Ovary (tissue), 9 donors: ENCODE measurements around the gene C3. TPM values are rescaled to one million over a fixed set of nuclear protein-coding genes. Genes with fewer than 3 reads are reported as not detected.
A peak's percentile ranks its signal among the peaks of the same experiment; 100 is the strongest.

ENCODE experiments used
- DNase-seq, 5 donors: peaks; one replicate each; pipeline ENCODE4 v3.0.0-alpha.2; 2019 to 2020
- H3K27ac ChIP-seq, 2 donors: fragments of 200-600 bp; one replicate each; pipeline versions ENCODE4 v1.5.1 to v1.8.0; 2019 to 2022
- H3K27me3 ChIP-seq: fragments of 200-600 bp; one replicate; pipeline ENCODE4 v1.8.0; 2022
- H3K36me3 ChIP-seq: fragments of 200-600 bp; sonication (generic); one replicate; pipeline ENCODE4 v1.5.1; 2019
- H3K4me1 ChIP-seq: one replicate; pipeline ENCODE4 v1.8.1; 2013; ENCODE audit warnings: mild to moderate bottlenecking, moderate library complexity; ENCODE audit not compliant: insufficient read depth
- H3K4me3 ChIP-seq: fragments of 200-600 bp; sonication (generic); one replicate; pipeline ENCODE4 v1.5.1; 2017
- H3K9me3 ChIP-seq, 2 donors: fragments of 200-600 bp in 1 of 2; sonication (generic) in 1 of 2; one replicate each; pipeline versions ENCODE4 v1.5.1 to v1.8.1; 2013 to 2019; ENCODE audit warnings: mild to moderate bottlenecking in 1 of 2, moderate library complexity in 1 of 2
- EP300 ChIP-seq: sonication (generic); formaldehyde crosslinking; IDR thresholded peaks from one replicate; pipeline ENCODE4 v1.6.1; 2017; ENCODE audit warnings: antibody characterized with exemption
- POLR2A ChIP-seq: fragments of 450-650 bp; IDR thresholded peaks from one replicate; pipeline ENCODE4 v1.6.1; 2017; ENCODE audit warnings: antibody characterized with exemption, mild to moderate bottlenecking, moderate library complexity
- WGBS, 3 donors: extraction: QIAGEN DNeasy Blood & Tissue Kit in 1 of 3; methylation state at CpG; one replicate each; pipeline versions ENCODE4 v1.1.5 to v1.1.7; 2013 to 2017; 5-methylcytosine and 5-hydroxymethylcytosine counted together
- intact Hi-C, 4 donors: fragments of 100-400 bp; cut with DNase I; formaldehyde crosslinking; loops; one replicate each; pipeline versions ENCODE4 v1.11.0 to v1.15.1; 2022 to 2023
- polyA plus RNA-seq, 2 donors: library from polyadenylated mRNA; stranded (reverse); fragments of 200-250 nt in 1 of 2; fragments of 350-450 nt in 1 of 2; fragmentation: Illumina TruSeq in 1 of 2; extraction: RNeasy Lipid Tissue Mini Kit (QIAGEN cat#74804) in 1 of 2; gene quantifications; one replicate each; pipeline ENCODE4 v1.2.3, GENCODE V29; 2013 to 2014
- total RNA-seq, 7 donors: library from RNA; depleted of rRNA in 2 of 7; stranded (reverse); fragments of >200 nt in 2 of 7; fragmentation: NEBNext Ultra II Directional in 3 of 7; extraction: Animal tissue kit (Norgen Biotek cat#: 25700) in 3 of 7; gene quantifications; one replicate each; pipeline versions ENCODE4 v1.1.0 to v1.2.4, GENCODE V29; 2016 to 2023
- TF ChIP-seq, protein P1 (sequence below), 3 donors: fragments of 450-650 bp in 2 of 3; fragments of 200-600 bp in 1 of 3; IDR thresholded peaks; one replicate each; pipeline versions ENCODE4 v1.5.1 to v1.8.0; 2016 to 2022; ENCODE audit warnings: antibody characterized with exemption in 3 of 3, mild to moderate bottlenecking in 1 of 3
- donor health status: DM: no; HTN: no; CAD: no; lungs with moderate emphysema.
- donor health status: DM: no; HTN: no; CAD: no.
- donor health status: Bipolar disorder and iron deficiency.
- donor health status: DM: yes; HTN: yes; CAD: no.
- donor health status: DM: no; HTN: no; CAD: no.
- donor health status: DM: yes; HTN: yes; CAD: no.

Gene C3
- total and polyA plus RNA-seq, 9 donors = 130 to 3,887 (median 1,173) TPM

DNA sequence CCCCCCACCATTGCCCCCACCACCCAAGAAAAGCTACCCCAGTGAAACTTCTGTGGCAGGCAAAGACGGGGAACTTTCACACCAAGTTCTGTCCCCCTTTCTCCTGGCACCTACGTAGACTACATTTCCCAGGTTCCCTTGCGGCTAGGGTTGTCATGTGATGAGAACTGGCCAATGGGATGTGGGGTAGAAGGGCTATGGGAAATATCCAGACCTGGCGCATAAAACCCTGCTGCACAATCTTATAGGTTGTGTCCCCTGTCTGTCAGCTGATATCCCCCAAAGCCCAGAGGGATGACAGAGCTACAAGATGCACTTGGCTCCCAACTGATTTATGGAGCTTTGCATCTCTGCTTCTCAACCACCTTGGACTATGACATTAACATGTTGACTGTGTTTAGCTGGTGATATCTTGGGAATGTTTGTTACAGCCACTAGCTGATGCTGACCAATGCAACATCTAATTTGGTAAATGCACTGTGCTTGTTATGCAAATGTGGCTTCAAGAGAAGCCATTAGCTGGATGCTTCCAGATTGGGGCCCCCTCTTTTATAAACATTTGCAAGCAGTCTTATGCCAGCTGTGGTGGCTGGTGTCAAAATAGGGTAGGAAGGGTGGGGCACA is 40.7 kb upstream of the C3 start:
- no peak for DNase-seq
- H3K27me3 ChIP-seq = no peaks in the 10 kb centered on the region
- WGBS, 3 donors = 66 to 87% (median 80%) methylated on average over 4 of the region's 4 CpGs
- H3K9me3 ChIP-seq = no peaks in the 10 kb centered on the region
- no peaks in the 10 kb centered on the region for H3K36me3 ChIP-seq
- H3K4me1 ChIP-seq = no peaks in the 10 kb centered on the region
- H3K4me3 ChIP-seq = no peak overlapping the region
- TF ChIP-seq EP300 (no peak), POLR2A (no peak)
- TF ChIP-seq, protein P1, sequence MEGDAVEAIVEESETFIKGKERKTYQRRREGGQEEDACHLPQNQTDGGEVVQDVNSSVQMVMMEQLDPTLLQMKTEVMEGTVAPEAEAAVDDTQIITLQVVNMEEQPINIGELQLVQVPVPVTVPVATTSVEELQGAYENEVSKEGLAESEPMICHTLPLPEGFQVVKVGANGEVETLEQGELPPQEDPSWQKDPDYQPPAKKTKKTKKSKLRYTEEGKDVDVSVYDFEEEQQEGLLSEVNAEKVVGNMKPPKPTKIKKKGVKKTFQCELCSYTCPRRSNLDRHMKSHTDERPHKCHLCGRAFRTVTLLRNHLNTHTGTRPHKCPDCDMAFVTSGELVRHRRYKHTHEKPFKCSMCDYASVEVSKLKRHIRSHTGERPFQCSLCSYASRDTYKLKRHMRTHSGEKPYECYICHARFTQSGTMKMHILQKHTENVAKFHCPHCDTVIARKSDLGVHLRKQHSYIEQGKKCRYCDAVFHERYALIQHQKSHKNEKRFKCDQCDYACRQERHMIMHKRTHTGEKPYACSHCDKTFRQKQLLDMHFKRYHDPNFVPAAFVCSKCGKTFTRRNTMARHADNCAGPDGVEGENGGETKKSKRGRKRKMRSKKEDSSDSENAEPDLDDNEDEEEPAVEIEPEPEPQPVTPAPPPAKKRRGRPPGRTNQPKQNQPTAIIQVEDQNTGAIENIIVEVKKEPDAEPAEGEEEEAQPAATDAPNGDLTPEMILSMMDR (IDR thresholded peaks at IDR 0.05) = no peak
- intact Hi-C loops = loop anchor here in 1 of 4 donors (10.0 kb wide), 1 partner anchor 126 kb away; no protein-coding TSS in a partner anchor
- no peak overlapping the region for H3K27ac ChIP-seq

DNA sequence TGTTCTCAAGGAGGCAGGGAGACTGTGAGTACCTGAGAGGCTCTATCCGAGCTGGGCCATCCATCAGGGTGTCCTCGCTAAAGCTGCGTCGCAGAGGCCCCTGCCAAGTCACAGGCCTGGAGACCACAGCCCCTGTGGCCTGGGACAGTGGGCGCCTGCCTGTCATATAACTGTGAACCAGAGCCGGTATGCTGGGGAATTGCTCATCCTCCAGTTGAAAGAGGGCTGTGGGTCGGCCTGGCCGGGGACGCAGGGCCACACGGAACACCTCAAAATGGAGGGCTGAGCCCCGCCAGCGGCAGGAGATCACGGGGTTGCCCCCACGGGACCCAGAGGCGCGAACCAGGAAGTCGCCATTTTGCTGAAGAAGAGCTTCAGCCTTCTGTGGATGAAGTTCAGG is 40.2 kb upstream of the C3 start:
- intact Hi-C loops = loop anchor here in 1 of 4 donors (10.0 kb wide), 1 partner anchor 126 kb away; no protein-coding TSS in a partner anchor
- DNase-seq = no peak
- Histone ChIP-seq H3K4me3 (no peak overlapping the region), H3K27me3 (no peaks in the 10 kb centered on the region), H3K36me3 (no peaks in the 10 kb centered on the region), H3K27ac (no peak overlapping the region), H3K9me3 (no peaks in the 10 kb centered on the region), H3K4me1 (no peaks in the 10 kb centered on the region)
- WGBS, 3 donors = 91 to 98% (median 93%) methylated on average over 16 to 17 of the region's 17 CpGs
- TF ChIP-seq EP300 = no peak
- TF ChIP-seq, protein P1 (IDR thresholded peaks at IDR 0.05) = no peak
- no peak for TF ChIP-seq POLR2A

DNA sequence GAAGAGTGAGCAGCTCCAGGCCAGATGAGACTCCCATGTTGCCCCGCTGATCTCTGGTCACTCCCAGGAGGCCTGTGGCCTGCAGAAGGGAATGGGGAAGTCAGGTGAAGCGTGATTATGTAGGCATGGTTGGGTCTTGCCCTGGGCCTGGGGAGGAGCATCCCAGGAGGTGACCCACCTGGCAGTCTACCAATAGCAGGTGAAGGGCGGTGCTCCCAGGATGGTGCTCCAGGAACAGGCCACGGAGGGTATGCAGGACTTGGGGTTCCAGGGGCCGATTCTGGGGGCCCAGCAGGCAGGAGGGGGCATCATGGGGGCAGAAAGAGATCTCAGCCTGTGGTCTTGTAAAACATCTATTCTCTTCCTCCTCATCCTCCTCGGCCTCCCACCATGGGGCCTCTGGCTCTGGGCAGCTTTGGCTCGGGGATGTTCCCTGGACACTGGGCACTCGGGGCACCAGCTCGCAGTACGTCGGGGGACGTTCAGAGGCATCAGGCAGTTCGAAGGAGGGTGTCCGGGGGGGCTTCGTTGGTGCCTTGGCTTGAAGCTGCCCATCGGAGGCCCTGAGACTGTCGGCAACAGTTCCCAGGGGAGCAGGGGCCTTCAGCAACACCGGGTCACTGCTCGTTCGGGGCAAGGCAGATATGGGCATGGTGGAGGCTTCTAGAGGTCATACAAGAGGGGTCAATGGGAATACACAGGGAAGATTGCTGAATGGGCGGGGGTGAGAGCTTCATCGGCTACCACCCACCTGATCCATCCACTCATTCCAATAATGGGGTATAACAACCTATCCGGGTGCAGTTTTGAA is 34.4 kb upstream of the C3 start:
- Histone ChIP-seq H3K27ac (no peak overlapping the region), H3K9me3 (no peaks in the 10 kb centered on the region), H3K36me3 (no peaks in the 10 kb centered on the region), H3K4me3 (no peak overlapping the region), H3K4me1 (peaks cover 2% of the 10 kb centered on the region), H3K27me3 (no peaks in the 10 kb centered on the region)
- intact Hi-C loops = loop anchor here in 3 of 4 donors (10.0 kb wide), 3 partner anchors 50 to 770 kb away; no protein-coding TSS in a partner anchor
- TF ChIP-seq, protein P1 (IDR thresholded peaks at IDR 0.05) = no peak
- TF ChIP-seq POLR2A = no peak
- no peak for TF ChIP-seq EP300
- WGBS, 3 donors = 86 to 93% (median 88%) methylated on average over 22 to 23 of the region's 23 CpGs
- DNase-seq = no peak

DNA sequence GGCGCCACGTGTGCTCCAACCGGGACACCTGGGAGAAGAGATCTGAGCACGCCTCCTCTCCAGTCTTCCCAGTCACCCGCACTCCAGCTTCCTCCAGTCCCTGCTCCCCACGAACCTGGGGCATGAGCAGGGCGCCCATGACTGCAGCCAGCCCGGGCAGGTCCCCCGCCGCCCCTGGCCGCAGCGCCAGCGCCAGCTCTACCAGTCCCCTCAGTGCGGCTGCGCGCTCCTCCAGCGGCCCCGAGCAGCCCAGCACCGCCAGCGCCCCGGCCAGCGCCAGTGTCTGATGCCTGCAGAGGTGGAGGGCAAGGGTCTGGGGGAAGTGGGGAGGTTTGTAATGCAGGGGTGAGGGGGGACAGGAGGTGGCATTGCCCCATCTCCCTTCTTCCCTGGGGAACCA is 33.7 kb upstream of the C3 start:
- TF ChIP-seq EP300 (no peak), POLR2A (no peak)
- TF ChIP-seq, protein P1 (IDR thresholded peaks at IDR 0.05) = no peak
- Histone ChIP-seq H3K27me3 (no peaks in the 10 kb centered on the region), H3K36me3 (no peaks in the 10 kb centered on the region), H3K9me3 (no peaks in the 10 kb centered on the region), H3K27ac (no peak overlapping the region), H3K4me3 (no peak overlapping the region), H3K4me1 (peaks cover 2% of the 10 kb centered on the region)
- intact Hi-C loops = loop anchor here in 3 of 4 donors (10.0 kb wide), 3 partner anchors 49 to 769 kb away; no protein-coding TSS in a partner anchor
- 91 to 95% (median 94%) methylated on average over 22 of the region's 22 CpGs for WGBS, 3 donors
- DNase-seq = peak in 1 of 5 donors; percentile 43
